WTC11 (cell line): ENCODE data around the gene LOC128125822.

Source experiments
- NFATC4 ChIP-seq: fragments of 250-450 bp; sonication (Bioruptor Pico); IDR thresholded peaks from 2 replicates; pipeline ENCODE4 v1.9.0; 2021; ENCODE audit warnings: mild to moderate bottlenecking
- NR2C2 ChIP-seq: sonication (generic); formaldehyde crosslinking; IDR thresholded peaks from 2 replicates; pipeline ENCODE4 v1.8.0; 2022; ENCODE audit warnings: mild to moderate bottlenecking, missing genetic modification reagents
- TEAD4 ChIP-seq: sonication (generic); formaldehyde crosslinking; IDR thresholded peaks from 2 replicates; pipeline ENCODE4 v1.8.0; 2022; ENCODE audit warnings: mild to moderate bottlenecking, missing genetic modification reagents
- TP53 ChIP-seq: sonication (generic); formaldehyde crosslinking; IDR thresholded peaks from 2 replicates; pipeline ENCODE4 v1.8.1; 2023; ENCODE audit warnings: mild to moderate bottlenecking, missing genetic modification reagents
- TF ChIP-seq, protein P1 (sequence below): fragments of 200-600 bp; IDR thresholded peaks from 2 replicates; pipeline ENCODE4 v1.8.0; 2022; ENCODE audit warnings: antibody characterized with exemption
- TF ChIP-seq, protein P2 (sequence below): sonication (generic); formaldehyde crosslinking; IDR thresholded peaks from 2 replicates; pipeline ENCODE4 v1.8.0; 2023; ENCODE audit warnings: missing genetic modification reagents
- TF ChIP-seq, protein P3 (sequence below): sonication (generic); formaldehyde crosslinking; IDR thresholded peaks from 2 replicates; pipeline ENCODE4 v1.8.1; 2023; ENCODE audit warnings: mild to moderate bottlenecking, missing genetic modification reagents
- TF ChIP-seq, protein P4 (sequence below): sonication (generic); formaldehyde crosslinking; IDR thresholded peaks from 2 replicates; pipeline ENCODE4 v1.8.0; 2022; ENCODE audit warnings: mild to moderate bottlenecking, missing genetic modification reagents
- TF ChIP-seq, protein P5 (sequence below): sonication (generic); formaldehyde crosslinking; IDR thresholded peaks from 2 replicates; pipeline ENCODE4 v1.8.0; 2022; ENCODE audit warnings: mild to moderate bottlenecking, missing genetic modification reagents

DNA sequence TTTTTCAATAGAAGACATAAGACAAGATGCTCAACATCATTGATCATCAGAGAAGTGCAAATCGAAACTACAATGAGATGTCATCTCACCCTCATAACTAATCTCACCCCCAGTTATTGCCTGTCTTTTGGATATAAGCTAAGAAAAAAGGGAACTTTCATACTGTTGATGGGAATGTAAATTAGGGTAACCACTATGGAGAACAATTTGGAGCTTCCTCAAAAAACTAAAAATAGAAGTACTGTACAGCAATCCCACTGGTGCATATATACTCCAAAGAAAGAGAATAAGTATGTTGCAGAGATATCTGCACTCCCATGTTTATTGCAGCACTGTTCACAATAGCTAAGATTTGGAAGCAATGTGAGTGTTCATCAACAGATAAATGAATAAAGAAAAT, 37.0 kb downstream of the LOC128125822 start:
- no peak for TF ChIP-seq TEAD4
- TF ChIP-seq, protein P1, sequence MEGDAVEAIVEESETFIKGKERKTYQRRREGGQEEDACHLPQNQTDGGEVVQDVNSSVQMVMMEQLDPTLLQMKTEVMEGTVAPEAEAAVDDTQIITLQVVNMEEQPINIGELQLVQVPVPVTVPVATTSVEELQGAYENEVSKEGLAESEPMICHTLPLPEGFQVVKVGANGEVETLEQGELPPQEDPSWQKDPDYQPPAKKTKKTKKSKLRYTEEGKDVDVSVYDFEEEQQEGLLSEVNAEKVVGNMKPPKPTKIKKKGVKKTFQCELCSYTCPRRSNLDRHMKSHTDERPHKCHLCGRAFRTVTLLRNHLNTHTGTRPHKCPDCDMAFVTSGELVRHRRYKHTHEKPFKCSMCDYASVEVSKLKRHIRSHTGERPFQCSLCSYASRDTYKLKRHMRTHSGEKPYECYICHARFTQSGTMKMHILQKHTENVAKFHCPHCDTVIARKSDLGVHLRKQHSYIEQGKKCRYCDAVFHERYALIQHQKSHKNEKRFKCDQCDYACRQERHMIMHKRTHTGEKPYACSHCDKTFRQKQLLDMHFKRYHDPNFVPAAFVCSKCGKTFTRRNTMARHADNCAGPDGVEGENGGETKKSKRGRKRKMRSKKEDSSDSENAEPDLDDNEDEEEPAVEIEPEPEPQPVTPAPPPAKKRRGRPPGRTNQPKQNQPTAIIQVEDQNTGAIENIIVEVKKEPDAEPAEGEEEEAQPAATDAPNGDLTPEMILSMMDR: no peak
- TF ChIP-seq NR2C2 (CRISPR knock-in tag): no peak
- TF ChIP-seq, protein P2, sequence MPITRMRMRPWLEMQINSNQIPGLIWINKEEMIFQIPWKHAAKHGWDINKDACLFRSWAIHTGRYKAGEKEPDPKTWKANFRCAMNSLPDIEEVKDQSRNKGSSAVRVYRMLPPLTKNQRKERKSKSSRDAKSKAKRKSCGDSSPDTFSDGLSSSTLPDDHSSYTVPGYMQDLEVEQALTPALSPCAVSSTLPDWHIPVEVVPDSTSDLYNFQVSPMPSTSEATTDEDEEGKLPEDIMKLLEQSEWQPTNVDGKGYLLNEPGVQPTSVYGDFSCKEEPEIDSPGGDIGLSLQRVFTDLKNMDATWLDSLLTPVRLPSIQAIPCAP (CRISPR knock-in tag): no peak
- TF ChIP-seq, protein P3, sequence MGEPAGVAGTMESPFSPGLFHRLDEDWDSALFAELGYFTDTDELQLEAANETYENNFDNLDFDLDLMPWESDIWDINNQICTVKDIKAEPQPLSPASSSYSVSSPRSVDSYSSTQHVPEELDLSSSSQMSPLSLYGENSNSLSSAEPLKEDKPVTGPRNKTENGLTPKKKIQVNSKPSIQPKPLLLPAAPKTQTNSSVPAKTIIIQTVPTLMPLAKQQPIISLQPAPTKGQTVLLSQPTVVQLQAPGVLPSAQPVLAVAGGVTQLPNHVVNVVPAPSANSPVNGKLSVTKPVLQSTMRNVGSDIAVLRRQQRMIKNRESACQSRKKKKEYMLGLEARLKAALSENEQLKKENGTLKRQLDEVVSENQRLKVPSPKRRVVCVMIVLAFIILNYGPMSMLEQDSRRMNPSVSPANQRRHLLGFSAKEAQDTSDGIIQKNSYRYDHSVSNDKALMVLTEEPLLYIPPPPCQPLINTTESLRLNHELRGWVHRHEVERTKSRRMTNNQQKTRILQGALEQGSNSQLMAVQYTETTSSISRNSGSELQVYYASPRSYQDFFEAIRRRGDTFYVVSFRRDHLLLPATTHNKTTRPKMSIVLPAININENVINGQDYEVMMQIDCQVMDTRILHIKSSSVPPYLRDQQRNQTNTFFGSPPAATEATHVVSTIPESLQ (CRISPR knock-in tag): no peak
- TF ChIP-seq NFATC4 (CRISPR knock-in tag): no peak
- TF ChIP-seq, protein P4, sequence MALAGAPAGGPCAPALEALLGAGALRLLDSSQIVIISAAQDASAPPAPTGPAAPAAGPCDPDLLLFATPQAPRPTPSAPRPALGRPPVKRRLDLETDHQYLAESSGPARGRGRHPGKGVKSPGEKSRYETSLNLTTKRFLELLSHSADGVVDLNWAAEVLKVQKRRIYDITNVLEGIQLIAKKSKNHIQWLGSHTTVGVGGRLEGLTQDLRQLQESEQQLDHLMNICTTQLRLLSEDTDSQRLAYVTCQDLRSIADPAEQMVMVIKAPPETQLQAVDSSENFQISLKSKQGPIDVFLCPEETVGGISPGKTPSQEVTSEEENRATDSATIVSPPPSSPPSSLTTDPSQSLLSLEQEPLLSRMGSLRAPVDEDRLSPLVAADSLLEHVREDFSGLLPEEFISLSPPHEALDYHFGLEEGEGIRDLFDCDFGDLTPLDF (CRISPR knock-in tag): no peak
- TF ChIP-seq, protein P5, sequence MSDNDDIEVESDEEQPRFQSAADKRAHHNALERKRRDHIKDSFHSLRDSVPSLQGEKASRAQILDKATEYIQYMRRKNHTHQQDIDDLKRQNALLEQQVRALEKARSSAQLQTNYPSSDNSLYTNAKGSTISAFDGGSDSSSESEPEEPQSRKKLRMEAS: no peak
- no peak for TF ChIP-seq TP53
